NCI-H1436 treated with DMSO at 0.1 percent for 48 hours (cell line): Measurements from ENCODE around the gene CA10.

Source experiments
- DNase-seq: peaks from one replicate; lab custom pipeline; 2025; lab: John Stamatoyannopoulos, UW

The CA10 gene

DNA sequence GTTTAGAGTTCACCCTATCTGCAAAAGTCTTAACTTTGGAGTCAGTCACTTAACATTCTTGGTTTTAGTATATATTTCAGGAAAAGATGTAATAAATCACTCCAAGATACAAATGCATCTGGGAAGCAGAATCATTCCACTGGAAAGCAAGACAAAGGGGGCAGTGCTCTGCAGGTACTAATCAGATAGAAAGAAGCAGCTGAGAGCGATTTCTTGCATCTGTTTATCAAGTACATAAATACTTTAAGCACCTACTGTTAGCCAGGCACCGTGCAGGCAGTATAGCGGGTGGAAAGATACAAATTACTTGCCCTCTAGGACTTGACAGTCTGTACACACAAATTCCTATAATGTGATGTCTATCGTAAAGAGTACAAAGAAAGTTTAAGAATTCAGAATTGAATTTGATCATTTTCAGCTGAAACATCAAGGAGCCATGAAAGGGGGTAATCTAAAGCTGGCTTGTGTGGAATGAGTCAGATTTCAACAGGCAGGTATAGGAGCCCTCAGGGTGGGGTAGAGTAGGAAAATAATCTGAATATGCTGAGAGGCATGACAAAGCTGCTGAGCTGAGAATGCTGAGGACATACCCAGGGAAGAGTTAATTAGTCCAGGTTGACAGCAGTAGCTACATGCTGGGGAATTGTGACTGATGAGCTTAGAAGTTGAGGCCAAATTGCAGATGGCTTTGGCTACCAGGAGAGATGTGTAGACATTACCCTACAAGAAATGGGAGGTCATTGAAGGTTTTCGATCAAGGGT, 110.2 kb downstream of the CA10 start:
- no peak for DNase-seq

DNA sequence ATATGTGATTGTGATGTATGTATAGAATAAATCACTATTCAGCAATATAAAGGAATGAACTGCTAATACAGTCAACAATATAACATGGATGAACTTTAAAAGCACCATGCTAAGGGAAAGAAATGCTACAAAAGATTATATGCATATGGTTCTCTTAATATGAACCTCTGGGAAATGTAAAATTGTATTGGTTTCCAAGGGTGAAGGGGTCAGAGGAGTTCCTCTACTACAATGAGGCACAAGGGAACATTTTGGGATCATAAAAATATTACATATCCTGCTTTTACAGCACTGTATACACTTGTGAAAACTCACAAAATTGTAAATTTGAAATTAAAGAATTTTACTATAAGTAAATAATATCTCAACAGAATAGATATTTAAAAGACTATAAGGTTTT, 111.4 kb downstream of the CA10 start:
- no peak for DNase-seq

DNA sequence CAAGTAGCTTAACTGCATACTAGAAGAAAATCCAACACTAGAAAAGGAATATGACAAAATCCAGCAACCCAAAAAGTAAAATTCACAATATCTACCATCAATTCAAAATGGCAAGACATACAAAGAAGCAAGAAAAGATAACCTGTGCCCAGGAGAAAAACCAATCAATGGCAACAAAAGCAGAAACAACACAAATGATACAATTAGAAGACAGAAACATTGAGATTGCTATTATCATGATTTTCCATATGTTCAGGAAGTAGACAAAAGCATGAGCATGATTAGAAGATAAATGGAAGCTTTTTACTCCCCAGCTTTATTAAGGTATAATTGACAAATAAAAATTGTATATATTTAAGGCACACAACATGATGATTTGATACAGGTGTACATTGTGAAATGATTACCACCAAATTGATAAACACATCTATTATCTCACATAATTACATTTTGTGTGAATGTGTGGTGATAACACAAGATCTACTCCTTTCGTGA, 117.3 kb downstream of the CA10 start:
- DNase-seq = no peak

DNA sequence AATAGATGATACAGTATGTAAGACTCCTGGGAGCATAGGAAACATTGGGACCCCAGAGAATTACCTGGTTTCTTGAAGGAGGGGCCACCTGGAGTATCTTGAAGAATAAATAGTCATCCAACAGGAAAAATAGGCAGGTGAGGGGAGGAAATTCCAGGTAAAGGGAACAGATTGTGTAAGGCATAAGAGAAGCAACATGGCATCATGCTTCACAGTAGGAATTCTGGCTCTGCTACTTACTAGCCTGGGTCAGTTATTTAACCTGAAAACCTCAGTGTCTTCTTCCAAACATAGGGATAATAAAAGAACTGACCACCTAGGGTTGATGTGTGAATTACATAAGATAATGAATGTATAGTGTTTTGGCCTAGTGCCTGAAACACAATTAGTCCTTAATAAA, 122.1 kb downstream of the CA10 start:
- no peak for DNase-seq

DNA sequence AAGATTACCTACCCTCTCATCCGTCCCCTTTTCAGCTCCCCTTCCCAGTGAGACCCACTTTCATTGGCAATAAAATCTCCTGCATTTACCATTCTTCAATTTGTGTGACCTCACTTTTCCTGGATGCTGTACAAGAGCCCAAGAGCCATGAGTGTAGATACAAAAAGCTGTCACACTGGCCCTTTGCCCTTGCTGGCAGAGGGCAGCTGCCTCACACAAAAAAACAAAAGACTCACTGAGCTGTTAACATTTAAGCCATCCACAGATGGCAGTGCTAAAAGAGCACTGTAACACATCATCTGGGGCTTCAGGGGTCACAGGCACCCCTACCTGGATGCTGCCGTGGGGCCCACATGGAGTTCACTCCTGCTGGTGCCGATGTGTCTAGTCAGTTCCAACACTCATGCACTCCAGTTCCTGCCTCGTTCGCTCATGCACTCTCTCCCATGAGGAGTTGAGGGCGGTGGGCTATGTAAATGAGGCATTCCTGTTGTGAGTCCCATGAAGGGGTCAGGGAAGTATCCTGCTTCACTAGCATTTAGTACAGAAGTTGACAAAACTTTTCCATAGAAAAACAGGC, 123.1 kb downstream of the CA10 start:
- no peak for DNase-seq

DNA sequence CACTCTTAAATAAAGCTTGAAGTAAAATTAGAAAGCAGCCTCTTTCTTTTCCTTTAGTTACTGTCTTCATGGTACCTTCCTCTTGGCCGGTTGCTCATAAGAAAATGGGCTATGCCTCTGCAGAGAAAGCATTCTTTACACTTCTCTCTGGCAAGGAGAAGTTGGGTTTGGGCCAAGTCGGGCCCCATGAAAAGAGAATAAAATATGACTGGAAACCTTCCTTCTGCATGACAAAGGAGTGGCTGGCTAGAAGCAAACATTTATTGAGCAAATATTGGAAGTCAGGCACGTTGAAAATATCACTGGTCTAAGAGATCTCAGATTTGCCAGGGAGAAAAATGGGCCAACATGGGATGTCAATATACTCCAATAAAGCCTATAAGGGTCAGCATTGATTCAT, 126.1 kb downstream of the CA10 start:
- no peak for DNase-seq

DNA sequence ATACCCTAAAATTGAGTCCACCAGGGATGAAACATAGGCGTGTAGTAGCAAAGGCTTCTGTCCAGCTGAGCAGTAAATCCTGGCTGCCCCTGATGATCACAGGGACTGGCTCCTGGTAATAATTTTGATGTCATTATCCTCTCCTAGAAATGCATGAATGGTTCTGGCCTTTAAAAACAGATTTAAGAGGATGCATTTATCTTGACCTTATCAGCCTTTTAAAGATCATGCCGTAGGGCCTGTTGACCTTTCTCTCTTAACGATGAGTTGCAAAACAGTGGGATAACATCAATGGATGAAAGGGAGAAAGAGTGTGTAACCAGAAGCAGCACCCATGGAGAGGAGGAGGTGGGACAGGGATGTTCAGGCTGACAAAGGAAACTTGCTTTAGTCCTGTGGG, 128.5 kb downstream of the CA10 start:
- no peak for DNase-seq

DNA sequence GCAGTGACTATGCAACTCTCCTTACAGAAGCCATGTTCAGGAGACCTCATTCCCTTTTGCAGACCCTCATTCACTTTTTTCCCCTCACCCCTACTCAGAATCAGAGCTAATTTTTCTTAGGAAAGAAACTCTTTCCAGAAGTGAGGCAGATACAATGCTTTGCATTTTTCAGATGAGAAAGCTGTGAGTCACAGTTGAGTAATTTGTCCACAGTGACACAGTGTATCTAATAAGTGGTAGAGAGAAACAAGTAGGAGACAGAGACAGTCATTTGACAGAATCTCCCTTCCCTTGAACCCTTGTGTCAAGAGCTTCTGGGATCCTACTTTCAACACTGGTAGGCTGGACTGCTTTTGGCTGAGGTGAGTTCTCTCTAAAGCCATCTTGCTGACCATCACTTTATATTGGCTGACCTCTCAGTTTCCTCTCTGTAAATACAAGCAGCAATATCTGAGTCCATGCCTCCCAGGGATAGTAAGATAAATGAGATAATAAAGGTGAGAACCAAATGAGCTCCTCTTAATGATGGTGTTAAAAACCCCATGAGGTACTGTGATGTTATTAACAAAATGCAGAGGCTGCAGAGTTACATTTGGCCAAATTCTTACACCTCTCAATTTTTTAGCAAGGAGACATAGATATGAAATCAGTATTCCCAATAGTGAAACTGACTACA, 130.8 kb downstream of the CA10 start:
- DNase-seq = no peak

DNA sequence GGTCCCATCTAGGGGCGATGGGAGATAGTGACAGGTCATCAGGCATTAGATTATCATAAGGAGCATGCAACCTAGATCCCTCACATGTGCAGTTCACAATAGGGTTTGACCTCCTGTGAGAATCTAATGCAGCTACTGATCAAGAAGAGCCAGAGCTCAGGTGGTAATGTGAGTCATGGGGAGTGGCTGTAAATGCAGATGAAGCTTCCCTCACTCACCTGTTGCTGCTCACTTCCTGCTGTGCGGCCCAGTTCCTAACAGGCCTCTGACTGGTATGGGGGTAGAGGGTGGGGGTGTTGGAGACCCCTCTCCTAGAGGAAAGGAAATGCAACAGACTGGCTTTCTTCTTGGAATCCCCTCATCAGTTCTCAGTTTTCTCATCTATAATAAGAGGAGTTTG, 131.4 kb downstream of the CA10 start:
- no peak for DNase-seq

DNA sequence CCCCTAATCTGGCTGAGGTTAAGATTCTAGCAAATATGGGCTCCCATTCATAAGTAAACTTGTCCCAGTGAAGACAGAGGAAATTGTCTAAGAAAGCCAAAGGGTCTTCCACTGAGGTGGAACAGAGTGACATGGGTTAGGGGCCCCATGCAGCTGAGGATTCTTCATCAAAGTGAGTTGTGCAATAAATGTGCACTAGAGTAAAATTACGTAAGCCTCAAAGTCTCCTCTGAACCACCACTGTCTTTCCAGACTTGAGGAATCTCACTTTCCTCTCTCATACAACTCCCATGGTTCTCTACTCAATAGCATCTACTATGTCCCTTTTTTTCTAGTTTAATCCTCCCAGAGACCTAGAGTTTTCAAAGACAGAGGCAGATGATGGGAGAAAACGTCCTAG, 132.4 kb downstream of the CA10 start:
- DNase-seq = no peak

DNA sequence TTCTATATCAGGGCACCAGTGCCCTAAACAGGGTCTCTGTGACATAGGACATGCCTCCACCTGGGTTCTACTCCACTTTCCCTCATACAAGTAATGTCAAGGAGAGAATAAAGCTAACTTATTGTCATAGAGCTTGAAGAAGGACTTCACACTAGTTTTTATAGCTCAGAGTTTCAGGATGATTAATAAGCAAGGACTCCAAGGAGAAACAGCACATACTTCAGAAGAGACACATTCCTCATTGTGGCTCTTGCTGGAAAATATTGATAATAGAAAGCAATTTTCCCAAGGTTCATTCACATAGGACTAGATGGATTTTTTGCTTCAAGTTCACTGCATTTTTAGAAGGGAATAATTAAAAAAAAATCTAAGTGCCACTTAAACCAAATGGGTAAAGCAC, 133.3 kb downstream of the CA10 start:
- no peak for DNase-seq

DNA sequence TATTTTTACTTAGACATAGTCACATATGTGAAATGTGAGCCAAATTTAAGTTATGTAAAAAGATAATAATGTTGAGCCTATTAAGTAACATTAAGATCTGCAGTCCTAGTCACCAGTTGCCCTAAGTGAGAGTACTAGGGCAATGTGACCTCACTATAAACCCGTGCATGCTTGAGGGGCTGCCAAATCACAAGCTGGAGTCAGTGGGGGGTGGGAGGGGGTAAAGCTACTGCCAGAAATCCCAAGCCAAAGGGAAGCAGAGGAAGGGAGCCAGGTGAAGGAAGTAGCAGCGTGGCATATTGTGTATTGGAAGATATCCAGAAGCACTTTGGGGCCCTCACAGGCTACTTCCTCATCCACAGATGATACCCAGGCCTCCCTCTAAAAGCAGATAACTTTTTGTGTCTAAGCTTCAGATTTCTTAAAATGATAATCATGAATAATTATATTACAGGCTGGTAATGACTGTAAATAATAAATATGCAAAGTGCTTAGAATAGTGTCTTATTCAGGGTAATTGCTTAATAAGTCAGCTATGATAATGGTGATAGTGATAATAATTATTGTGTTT, 134.1 kb downstream of the CA10 start:
- DNase-seq = no peak

DNA sequence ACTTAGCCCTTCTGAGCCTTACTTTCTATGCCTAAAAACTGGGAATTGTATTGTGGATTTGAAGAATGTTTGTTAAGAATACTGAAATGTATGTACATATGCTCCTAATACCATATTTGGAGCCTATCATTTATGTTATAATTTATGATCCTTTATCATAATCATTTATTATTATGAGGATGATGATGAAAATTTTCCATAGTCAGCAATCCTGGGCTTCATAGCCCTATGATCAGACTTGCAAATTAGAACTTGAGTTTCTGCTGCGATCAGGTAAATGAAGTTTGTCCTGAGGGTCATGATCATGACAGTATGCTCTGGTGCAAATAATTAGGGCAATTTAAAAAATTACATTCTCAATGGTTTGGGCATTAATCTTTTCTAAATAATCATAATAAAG, 147.4 kb downstream of the CA10 start:
- DNase-seq = no peak

DNA sequence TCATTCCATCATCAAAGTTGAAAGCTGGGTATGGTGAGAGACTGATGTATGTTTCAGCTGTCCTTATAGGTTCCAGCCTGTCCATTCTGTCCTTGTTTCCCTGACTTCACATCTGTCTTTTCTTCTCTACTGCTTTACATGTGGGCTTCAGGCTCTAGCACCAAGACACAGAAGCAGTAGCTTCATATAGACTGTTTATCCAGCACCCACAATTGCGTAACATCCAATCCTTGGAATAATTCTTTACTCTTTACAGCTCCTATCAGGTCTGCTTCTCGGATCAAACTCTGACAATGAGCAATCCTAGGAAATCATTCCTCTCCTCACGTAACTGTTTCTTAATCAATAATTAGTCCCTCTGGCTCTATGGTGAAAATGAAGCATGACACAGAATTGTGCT, 158.9 kb downstream of the CA10 start:
- no peak for DNase-seq

DNA sequence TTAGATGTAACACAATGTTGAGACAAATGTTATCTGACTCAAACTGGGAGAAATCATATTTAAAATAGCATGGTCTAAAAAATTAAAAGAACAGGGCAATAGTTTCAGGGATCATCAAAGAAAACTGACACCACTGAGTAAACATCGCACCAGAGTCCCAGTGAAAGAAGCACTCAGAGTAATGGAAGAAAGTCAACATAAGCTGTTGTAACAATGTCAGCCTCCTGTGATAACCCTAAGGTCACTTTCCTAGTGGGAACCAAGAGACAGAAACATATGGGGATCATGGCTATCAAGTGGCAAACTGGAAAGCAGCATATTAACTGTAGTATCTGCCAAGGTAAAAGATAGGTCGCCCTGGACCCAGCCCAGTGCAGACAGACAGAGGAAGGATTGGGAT, 160.8 kb downstream of the CA10 start:
- DNase-seq = no peak

DNA sequence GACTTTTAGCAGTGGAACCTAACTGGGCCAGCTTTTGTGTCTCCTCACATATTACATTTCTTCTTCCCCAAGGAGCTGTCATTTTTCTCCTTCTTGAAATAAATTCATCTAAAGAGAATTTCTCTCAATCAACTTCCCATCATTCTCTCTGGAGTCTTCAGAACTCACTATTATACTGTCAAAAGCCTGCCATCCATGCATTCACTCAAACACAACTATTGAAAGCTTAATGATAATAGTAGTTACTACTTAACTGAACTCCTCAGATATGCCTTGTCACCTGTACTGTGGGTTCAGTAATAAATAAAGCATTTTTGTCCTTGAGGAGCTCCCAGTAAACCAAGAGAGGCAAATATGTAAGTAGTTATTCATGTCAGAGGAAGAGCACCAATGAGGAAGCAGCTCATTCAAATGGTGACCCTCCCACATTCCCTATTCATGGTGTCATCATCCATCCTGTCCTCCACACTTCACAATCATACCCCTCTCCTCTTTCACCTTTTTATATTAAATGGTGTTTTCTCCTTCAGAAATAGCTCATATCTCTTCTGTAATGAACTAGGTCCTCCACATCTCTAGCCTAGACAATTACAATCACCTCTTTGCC, 162.6 kb downstream of the CA10 start:
- DNase-seq = no peak

DNA sequence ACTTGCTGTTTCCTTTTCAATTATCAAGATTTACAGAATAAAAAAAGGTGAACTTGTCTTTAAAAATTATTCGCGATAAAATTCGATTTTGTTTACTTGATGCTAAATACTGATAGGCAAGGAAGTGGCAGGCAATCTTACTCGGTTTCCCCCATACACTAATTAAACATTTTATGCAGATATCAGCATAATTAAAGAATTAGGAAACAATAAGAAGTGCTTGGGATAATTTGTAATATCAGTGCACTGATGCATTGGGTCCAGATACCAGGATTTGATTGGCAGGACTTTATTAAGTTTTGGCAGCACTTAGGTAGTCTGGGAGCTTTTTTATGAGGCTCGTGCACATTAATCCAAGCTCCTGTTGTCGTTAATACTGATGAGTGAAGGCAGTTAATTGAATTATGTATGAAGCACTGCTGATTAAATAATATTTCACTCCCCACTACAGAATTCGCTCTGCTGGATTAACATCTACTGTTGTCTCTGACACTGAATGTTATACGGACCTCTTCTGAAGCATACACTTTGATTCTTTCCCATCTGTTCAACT, 165.6 kb downstream of the CA10 start:
- no peak for DNase-seq

DNA sequence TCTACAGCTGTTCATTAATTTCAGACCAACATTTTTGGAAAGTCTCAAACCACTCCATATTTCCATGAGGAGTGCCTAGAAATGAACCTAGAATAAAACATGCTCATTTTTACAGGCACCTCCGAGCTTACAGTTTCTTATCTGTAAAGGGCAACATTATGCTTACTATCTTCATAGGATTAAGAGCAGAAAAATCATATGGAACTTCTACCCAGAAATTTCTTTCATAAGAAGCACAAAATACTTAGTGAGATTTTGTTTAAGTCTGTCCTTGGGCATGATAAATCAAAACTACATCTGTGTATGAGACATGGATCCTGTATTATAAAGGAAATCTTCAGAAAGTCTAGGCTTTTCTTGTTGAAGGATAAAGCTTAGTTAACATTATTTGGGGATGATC, 187.4 kb downstream of the CA10 start:
- DNase-seq = no peak

DNA sequence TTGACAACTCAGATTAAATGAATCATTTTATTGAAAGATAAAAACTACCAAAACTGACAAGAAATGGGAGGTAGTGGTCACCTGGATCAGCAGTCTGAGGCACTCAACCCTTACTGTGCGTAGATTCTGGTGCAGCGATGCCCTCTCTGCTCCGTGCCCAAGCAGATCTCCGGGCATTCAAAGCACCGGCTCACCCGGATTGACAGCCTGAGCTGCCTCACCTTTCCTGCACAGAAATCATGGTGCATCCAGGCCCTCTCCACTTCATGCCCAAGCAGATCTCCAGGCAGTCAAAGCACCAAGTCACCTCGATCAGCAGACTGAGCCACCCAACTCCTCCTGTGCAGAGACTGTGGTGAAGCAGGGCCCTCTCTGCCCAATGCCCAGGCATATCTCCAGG, 196.8 kb downstream of the CA10 start:
- no peak for DNase-seq

DNA sequence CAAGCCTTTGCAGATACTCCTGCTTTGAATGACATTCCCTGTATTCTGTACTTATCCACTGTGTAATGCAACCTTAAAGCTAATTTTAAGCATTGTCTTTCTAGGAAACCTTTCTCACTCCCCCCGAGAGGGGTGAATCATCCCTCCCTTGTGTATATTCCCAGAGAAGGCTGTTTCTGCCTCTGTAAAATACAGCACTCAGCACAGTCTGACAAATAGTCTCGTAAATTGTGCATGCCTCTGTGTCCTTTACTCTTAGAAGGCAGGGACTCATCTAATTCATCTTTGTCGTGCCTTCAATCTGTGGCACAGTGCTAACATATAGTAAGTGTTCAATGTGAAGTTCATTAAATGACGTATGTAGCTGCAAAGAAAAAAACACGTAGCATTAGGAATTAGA, 200.7 kb downstream of the CA10 start:
- no peak for DNase-seq

DNA sequence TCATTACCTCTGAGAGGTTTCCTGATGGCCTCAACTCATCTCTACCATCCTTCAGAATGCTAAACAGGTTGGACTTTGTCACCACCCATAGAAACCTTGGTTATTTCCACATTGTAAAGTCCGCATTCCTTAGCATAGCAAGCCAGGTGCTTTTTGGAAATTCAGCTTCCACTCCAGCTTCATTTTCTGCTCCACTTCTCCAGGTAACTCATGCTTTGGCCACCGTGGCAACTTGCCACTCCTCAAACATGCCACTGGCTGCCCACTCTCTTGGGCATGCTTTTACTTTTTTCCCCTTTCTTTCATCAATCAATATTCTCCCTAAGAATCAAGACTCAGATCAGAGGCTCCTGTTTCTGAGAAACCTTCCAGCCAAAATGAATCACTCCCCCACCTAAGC, 203.3 kb downstream of the CA10 start:
- DNase-seq = no peak

DNA sequence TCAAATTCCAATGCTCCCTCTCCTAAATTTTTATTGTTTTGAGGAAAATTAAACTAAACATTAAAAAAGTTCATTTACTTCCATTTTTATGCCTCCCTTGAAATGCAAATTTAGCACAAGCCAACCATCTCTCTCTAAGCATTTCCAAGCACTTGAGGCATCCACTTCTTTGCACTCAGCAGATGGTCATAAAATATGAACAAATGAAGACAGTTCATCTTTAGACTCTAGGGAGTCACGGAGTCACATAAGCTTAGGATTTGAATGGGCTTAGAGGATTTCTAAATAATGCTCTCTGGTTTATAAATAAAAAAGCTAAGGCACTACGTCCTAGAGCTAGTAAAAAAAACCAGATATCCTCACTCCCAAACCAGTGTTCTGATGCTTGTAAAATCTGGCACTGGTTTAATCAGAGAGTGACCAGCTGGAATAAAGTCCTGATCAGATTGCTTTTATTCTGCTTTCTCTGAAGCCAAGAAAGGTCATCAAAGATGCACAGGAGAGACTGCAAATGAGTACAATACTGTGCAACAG, 204.2 kb downstream of the CA10 start:
- no peak for DNase-seq
